K562 (cell line): ENCODE results near the gene IPO9. TPM values are rescaled to one million over a fixed set of nuclear protein-coding genes. Genes with fewer than 3 reads are reported as not detected.

Source experiments
- CBFB ChIP-seq: sonication (generic); formaldehyde crosslinking; IDR thresholded peaks from 2 replicates; pipeline ENCODE4 v1.4.0; 2020; ENCODE audit warnings: mild to moderate bottlenecking, missing genetic modification reagents
- E2F3 ChIP-seq: fragments of 250-450 bp; sonication (Bioruptor Pico); IDR thresholded peaks from 2 replicates; pipeline ENCODE4 v1.4.0; 2020; ENCODE audit warnings: mild to moderate bottlenecking
- ESRRA ChIP-seq: fragments of 450-650 bp; IDR thresholded peaks from 2 replicates; pipeline ENCODE4 v1.6.1; 2014; ENCODE audit warnings: low read depth, mild to moderate bottlenecking, moderate library complexity, borderline replicate concordance
- HDAC2 ChIP-seq: fragments of 450-650 bp; IDR thresholded peaks from 2 replicates; pipeline ENCODE4 v1.6.1; 2016; ENCODE audit warnings: mild to moderate bottlenecking
- NUFIP1 ChIP-seq: fragments of 450-650 bp; IDR thresholded peaks from 2 replicates; pipeline ENCODE4 v1.6.1; 2018; ENCODE audit not compliant: partially characterized antibody
- PTRF ChIP-seq: fragments of 450-650 bp; IDR thresholded peaks from 2 replicates; pipeline ENCODE4 v1.6.1; 2016; ENCODE audit warnings: mild to moderate bottlenecking, missing genetic modification characterization, missing compliant biosample characterization
- REST ChIP-seq, 2 experiments: fragments of 450-650 bp; formaldehyde crosslinking in 1 of 2; IDR thresholded peaks; 2 replicates each; pipeline versions ENCODE4 v1.4.0 to v1.6.1; 2014 to 2020; ENCODE audit warnings: mild to moderate bottlenecking in 2 of 2, borderline replicate concordance in 1 of 2, low read depth in 1 of 2
- SOX6 ChIP-seq: fragments of 450-650 bp; IDR thresholded peaks from 2 replicates; pipeline ENCODE4 v1.6.1; 2014; ENCODE audit warnings: mild to moderate bottlenecking
- SP2 ChIP-seq: IDR thresholded peaks from 2 replicates; pipeline ENCODE4 v1.6.1; 2011; ENCODE audit warnings: mild to moderate bottlenecking, low read depth, low read length, moderate library complexity; ENCODE audit not compliant: poor library complexity, severe bottlenecking; ENCODE audit errors: extremely low read depth
- XRCC5 ChIP-seq: fragments of 200-400 bp; formaldehyde crosslinking; IDR thresholded peaks from 2 replicates; pipeline ENCODE4 v1.6.1; 2017; ENCODE audit warnings: low read depth, mild to moderate bottlenecking, low read length
- ZBTB7A ChIP-seq: IDR thresholded peaks from 2 replicates; pipeline ENCODE4 v1.6.1; 2011; ENCODE audit warnings: low read depth, mild to moderate bottlenecking, low read length, moderate library complexity, borderline replicate concordance; ENCODE audit not compliant: control insufficient read depth
- polyA plus RNA-seq, 8 experiments: library from polyadenylated mRNA; depleted of rRNA in 4 of 8; stranded (reverse) in 5 of 8; unstranded in 3 of 8; fragments of >200 nt; fragmentation: Nextera tagmentation in 2 of 8; fragmentation: Illumina TruSeq in 1 of 8; extraction: Ambion mirVana in 2 of 8; extraction: Trizol in 1 of 8; gene quantifications; 2 replicates each; pipeline versions ENCODE4 v1.2.1 to v1.2.3, GENCODE V29; 2011 to 2014; ENCODE audit warnings: inconsistent platforms in 1 of 8, missing spikeins in 1 of 8
- total RNA-seq, 7 experiments: library from RNA; depleted of rRNA in 6 of 7; stranded (reverse); fragments of >200 nt in 6 of 7; fragmentation: Illumina TruSeq in 2 of 7; extraction: Trizol in 2 of 7; gene quantifications; 2 replicates each; pipeline versions ENCODE4 v1.2.1 to v1.2.3, GENCODE V29; 2011 to 2021; ENCODE audit warnings: low replicate concordance in 1 of 7
- TF ChIP-seq, protein P1 (sequence below): conservative IDR thresholded peaks from 2 replicates; pipeline ENCODE4 v1.6.1; 2011; ENCODE audit warnings: low read depth, mild to moderate bottlenecking, low read length; ENCODE audit not compliant: control insufficient read depth

IPO9 gene
- total and polyA plus RNA-seq, 9 of the 15 experiments (the other 6 are each of a cell fraction or from before 2014, with no cell fraction given), result 27.9 to 78.6 (median 43.9) TPM

- TF ChIP-seq REST (IDR thresholded peaks at IDR 0.05; ENCODE audit: borderline replicate concordance), result peak; percentile 97
- 0 out of 2 replicates have a peak, but pooled peaks have one; percentile 49 for TF ChIP-seq REST (CRISPR knock-in tag; IDR thresholded peaks at IDR 0.05; ENCODE audit: low read depth)
- TF ChIP-seq HDAC2, result peak; percentile 59
- TF ChIP-seq CBFB (CRISPR knock-in tag), result peak; percentile 100
- TF ChIP-seq SP2, result no peak
- no peak for TF ChIP-seq NUFIP1
- TF ChIP-seq XRCC5, result peak; percentile 95
- TF ChIP-seq, protein P1, sequence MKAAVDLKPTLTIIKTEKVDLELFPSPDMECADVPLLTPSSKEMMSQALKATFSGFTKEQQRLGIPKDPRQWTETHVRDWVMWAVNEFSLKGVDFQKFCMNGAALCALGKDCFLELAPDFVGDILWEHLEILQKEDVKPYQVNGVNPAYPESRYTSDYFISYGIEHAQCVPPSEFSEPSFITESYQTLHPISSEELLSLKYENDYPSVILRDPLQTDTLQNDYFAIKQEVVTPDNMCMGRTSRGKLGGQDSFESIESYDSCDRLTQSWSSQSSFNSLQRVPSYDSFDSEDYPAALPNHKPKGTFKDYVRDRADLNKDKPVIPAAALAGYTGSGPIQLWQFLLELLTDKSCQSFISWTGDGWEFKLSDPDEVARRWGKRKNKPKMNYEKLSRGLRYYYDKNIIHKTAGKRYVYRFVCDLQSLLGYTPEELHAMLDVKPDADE, result no peak
- TF ChIP-seq ZBTB7A, result 0 out of 2 replicates have a peak, but pooled peaks have one; percentile 31
- peak; percentile 62; the same call in 1 of the 2 replicates for TF ChIP-seq SOX6
- TF ChIP-seq PTRF (tag), result no peak
- TF ChIP-seq ESRRA, result peak; percentile 85; the same call in 1 of the 2 replicates
- 0 out of 2 replicates have a peak, but pooled peaks have one; percentile 39 for TF ChIP-seq E2F3 (CRISPR knock-in tag)
Observed at GRCh38 chr1:201895913-201896807, 67.2 kb downstream of the IPO9 start (continued).
